Duodenal mucosa (tissue), 2 donors: ENCODE data around the gene OSBPL3.

Experiments
- H3K27ac ChIP-seq: one replicate; pipeline ENCODE4 v1.7.0; 2013; ENCODE audit warnings: low read depth, low read length
- H3K27me3 ChIP-seq, 2 donors: one replicate each; pipeline ENCODE4 v1.7.0; 2013; ENCODE audit warnings: low read length in 2 of 2, control low read depth in 1 of 2; ENCODE audit not compliant: insufficient read depth in 2 of 2, control insufficient read depth in 1 of 2
- H3K36me3 ChIP-seq, 2 donors: one replicate each; pipeline ENCODE4 v1.7.0; 2013; ENCODE audit warnings: low read length in 2 of 2, control low read depth in 1 of 2; ENCODE audit not compliant: insufficient read depth in 2 of 2, control insufficient read depth in 1 of 2
- H3K4me1 ChIP-seq, 2 donors: one replicate each; pipeline ENCODE4 v1.7.0; 2013; ENCODE audit warnings: low read length in 2 of 2, control low read depth in 1 of 2; ENCODE audit not compliant: insufficient read depth in 2 of 2, control insufficient read depth in 1 of 2
- H3K4me3 ChIP-seq, 2 donors: one replicate each; pipeline ENCODE4 v1.7.0; 2013; ENCODE audit warnings: low read length in 2 of 2, low read depth in 1 of 2
- H3K9ac ChIP-seq, 2 donors: one replicate each; pipeline ENCODE4 v1.7.0; 2013; ENCODE audit warnings: low read length in 2 of 2, low read depth in 1 of 2
- H3K9me3 ChIP-seq, 2 donors: one replicate each; pipeline ENCODE4 v1.7.0; 2013; ENCODE audit warnings: low read length in 2 of 2, control low read depth in 1 of 2; ENCODE audit not compliant: control insufficient read depth in 1 of 2

Gene OSBPL3

GRCh38 chr7:24842449-24843241 is 137.3 kb downstream of the OSBPL3 start:
- peaks cover 2% of the 10 kb centered on the region in 2 donors for H3K36me3 ChIP-seq
- no peaks in the 10 kb centered on the region for H3K27me3 ChIP-seq
- H3K4me1 ChIP-seq, result no peaks in the 10 kb centered on the region
- H3K9me3 ChIP-seq, result no peaks in the 10 kb centered on the region
- no peak overlapping the region for H3K4me3 ChIP-seq
- no peak overlapping the region for H3K9ac ChIP-seq
- H3K27ac ChIP-seq, result no peak overlapping the region

GRCh38 chr7:24842029-24842428 is 137.9 kb downstream of the OSBPL3 start:
- H3K27me3 ChIP-seq, result no peaks in the 10 kb centered on the region
- H3K36me3 ChIP-seq, result no peaks in the 10 kb centered on the region
- H3K4me3 ChIP-seq, result no peak overlapping the region
- no peak overlapping the region for H3K9ac ChIP-seq
- H3K4me1 ChIP-seq, result no peaks in the 10 kb centered on the region
- H3K9me3 ChIP-seq, result no peaks in the 10 kb centered on the region
- H3K27ac ChIP-seq, result no peak overlapping the region

GRCh38 chr7:24840563-24840962 is 139.4 kb downstream of the OSBPL3 start:
- no peak overlapping the region for H3K9ac ChIP-seq
- H3K27me3 ChIP-seq, result no peaks in the 10 kb centered on the region
- H3K4me1 ChIP-seq, result peaks cover 0 to 3% of the 10 kb centered on the region in 2 donors
- no peak overlapping the region for H3K4me3 ChIP-seq
- no peak overlapping the region for H3K27ac ChIP-seq
- no peaks in the 10 kb centered on the region for H3K36me3 ChIP-seq
- H3K9me3 ChIP-seq, result no peaks in the 10 kb centered on the region

GRCh38 chr7:24836084-24836483 is 143.9 kb downstream of the OSBPL3 start:
- peaks cover 3 to 7% of the 10 kb centered on the region in 2 donors for H3K4me1 ChIP-seq
- H3K27ac ChIP-seq, result no peak overlapping the region
- no peak overlapping the region for H3K9ac ChIP-seq
- H3K36me3 ChIP-seq, result peaks cover 0 to 4% of the 10 kb centered on the region in 2 donors
- no peak overlapping the region for H3K4me3 ChIP-seq
- H3K27me3 ChIP-seq, result no peaks in the 10 kb centered on the region
- H3K9me3 ChIP-seq, result no peaks in the 10 kb centered on the region

- Histone ChIP-seq H3K9me3 (no peaks in the 10 kb centered on the region), H3K4me1 (peaks cover 8 to 11% of the 10 kb centered on the region in 2 donors), H3K36me3 (peaks cover 0 to 4% of the 10 kb centered on the region in 2 donors), H3K27ac (peak overlapping the region; percentile 11), H3K9ac (no peak overlapping the region), H3K27me3 (no peaks in the 10 kb centered on the region), H3K4me3 (no peak overlapping the region)
Observed at GRCh38 chr7:24835643-24836042, 144.3 kb downstream of the OSBPL3 start.

- H3K4me1 ChIP-seq, result peaks cover 21 to 23% of the 10 kb centered on the region in 2 donors
- peaks cover 0 to 8% of the 10 kb centered on the region in 2 donors for H3K36me3 ChIP-seq
- H3K9me3 ChIP-seq, result no peaks in the 10 kb centered on the region
- H3K4me3 ChIP-seq, result no peak overlapping the region
- no peak overlapping the region for H3K9ac ChIP-seq
- no peak overlapping the region for H3K27ac ChIP-seq
- no peaks in the 10 kb centered on the region for H3K27me3 ChIP-seq
Observed at GRCh38 chr7:24834128-24834798, 145.7 kb downstream of the OSBPL3 start.

- no peak overlapping the region for H3K27ac ChIP-seq
- peaks cover 0 to 8% of the 10 kb centered on the region in 2 donors for H3K36me3 ChIP-seq
- no peaks in the 10 kb centered on the region for H3K27me3 ChIP-seq
- H3K9me3 ChIP-seq, result no peaks in the 10 kb centered on the region
- H3K9ac ChIP-seq, result no peak overlapping the region
- H3K4me1 ChIP-seq, result peaks cover 26 to 30% of the 10 kb centered on the region in 2 donors
- no peak overlapping the region for H3K4me3 ChIP-seq
Observed at GRCh38 chr7:24833549-24833948, 146.4 kb downstream of the OSBPL3 start.

GRCh38 chr7:24831240-24831639 is 148.7 kb downstream of the OSBPL3 start:
- Histone ChIP-seq H3K9me3 (no peaks in the 10 kb centered on the region), H3K36me3 (peaks cover 0 to 8% of the 10 kb centered on the region in 2 donors), H3K9ac (no peak overlapping the region), H3K4me1 (peaks cover 44 to 45% of the 10 kb centered on the region in 2 donors), H3K27ac (no peak overlapping the region), H3K4me3 (no peak overlapping the region), H3K27me3 (no peaks in the 10 kb centered on the region)

GRCh38 chr7:24830440-24831050 is 149.4 kb downstream of the OSBPL3 start:
- H3K9ac ChIP-seq, result no peak overlapping the region
- H3K9me3 ChIP-seq, result no peaks in the 10 kb centered on the region
- H3K36me3 ChIP-seq, result peaks cover 0 to 8% of the 10 kb centered on the region in 2 donors
- no peaks in the 10 kb centered on the region for H3K27me3 ChIP-seq
- H3K4me1 ChIP-seq, result peaks cover 48 to 51% of the 10 kb centered on the region in 2 donors
- H3K4me3 ChIP-seq, result no peak overlapping the region
- H3K27ac ChIP-seq, result no peak overlapping the region

- Histone ChIP-seq H3K36me3 (peaks cover 0 to 8% of the 10 kb centered on the region in 2 donors), H3K27ac (no peak overlapping the region), H3K9ac (no peak overlapping the region), H3K27me3 (no peaks in the 10 kb centered on the region), H3K9me3 (no peaks in the 10 kb centered on the region), H3K4me3 (no peak overlapping the region), H3K4me1 (peaks cover 55 to 59% of the 10 kb centered on the region in 2 donors)
Observed at GRCh38 chr7:24829787-24830186, 150.2 kb downstream of the OSBPL3 start.
